NCI-H460 (cell line): ENCODE results near the gene OR7D2. TPM values are rescaled to one million over a fixed set of nuclear protein-coding genes. Genes with fewer than 3 reads are reported as not detected.
"Not testable (repeated sequence)": the region's sequence is repeated elsewhere in the genome, so short reads cannot be mapped to it uniquely, and the experiment has no call there.

Source experiments
- DNase-seq: peaks from one replicate; pipeline ENCODE4 v3.0.0-alpha.2; 2016; ENCODE audit warnings: low read depth; ENCODE audit errors: extremely low read depth
- total RNA-seq: library from RNA; depleted of rRNA; stranded (reverse); fragments of >200 nt; shearing (Covaris generic); gene quantifications from 2 replicates; pipeline ENCODE4 v1.2.3, GENCODE V29; 2014; rRNA removed

The OR7D2 gene
- total RNA-seq, 1 experiment from 2014 or later, result 0.05 TPM

- not testable (repeated sequence) for DNase-seq
Measured at GRCh38 chr19:9198044-9198443, 19.3 kb downstream of the OR7D2 start.

DNA sequence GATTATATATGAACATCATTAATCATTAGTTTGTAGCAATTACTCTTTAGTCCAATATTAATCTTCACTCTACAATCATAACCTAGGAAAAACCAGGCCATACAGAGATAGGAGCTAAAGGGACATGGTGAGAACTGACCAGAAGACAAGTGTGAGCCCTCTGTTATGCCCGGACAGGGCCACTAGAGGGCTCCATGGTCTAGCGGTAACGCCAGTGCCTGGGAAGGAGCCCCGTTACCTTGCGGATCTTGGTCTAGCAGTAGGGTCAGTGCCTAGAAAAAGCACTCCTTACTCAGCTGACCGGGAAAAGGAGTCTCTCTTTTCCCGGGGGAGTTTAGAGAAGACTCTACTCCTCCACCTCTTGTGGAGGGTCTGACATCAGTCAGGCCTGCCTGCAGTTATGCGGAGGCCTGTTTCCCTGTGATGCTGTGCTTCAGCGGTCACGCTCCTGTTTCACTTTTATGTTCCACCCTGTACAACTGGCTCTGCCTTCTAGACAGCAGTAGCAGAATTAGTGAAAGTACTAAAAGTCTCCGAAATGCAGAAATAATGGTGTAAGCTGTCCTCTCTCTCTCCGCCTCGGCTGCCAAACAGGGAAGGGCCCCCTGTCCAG lies 26.8 kb downstream of the OR7D2 start:
- DNase-seq, result peak; percentile 20

DNA sequence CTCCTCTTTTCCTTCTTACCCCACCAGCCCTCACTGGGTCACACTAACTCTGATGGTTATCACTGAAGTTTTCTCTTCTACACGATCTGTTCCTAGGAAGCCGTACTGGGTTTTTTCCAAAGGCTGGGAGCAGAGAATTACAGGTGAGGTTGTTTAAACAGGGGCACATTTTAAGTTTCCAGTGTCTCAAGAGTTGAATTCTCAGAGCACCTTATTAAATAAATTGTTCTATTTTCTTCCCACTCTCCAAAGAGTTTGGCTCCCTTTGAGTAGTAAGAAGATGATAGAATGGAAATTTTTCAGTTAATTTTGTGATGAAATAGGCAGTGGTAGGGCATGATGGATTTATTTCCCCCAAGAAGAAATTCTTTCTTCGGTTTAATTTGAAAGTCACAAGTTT lies 40.7 kb downstream of the OR7D2 start, which contains the start of gene OR7D4:
Gene OR7D4 (minus strand): TSS at position 101 of the 400 bp plus-strand sequence. CDS start 4,752 bp downstream, outside the sequence.
- DNase-seq, result no peak

Other genes with a start within 250 kb of the OR7D2 start
- under 0.01 TPM in 1 of 2 replicates, not detected in the other for gene MUC16, start 168.6 kb upstream of the OR7D2 start, total RNA-seq
- not detected in 2 replicates for gene OR1M1, start 91.9 kb upstream of the OR7D2 start, total RNA-seq
- gene OR7G2, start 71.5 kb upstream of the OR7D2 start, total RNA-seq, result not detected in 2 replicates
- gene OR7G1, start 63.2 kb upstream of the OR7D2 start, total RNA-seq, result not detected in 2 replicates
- gene OR7G3, start 52.0 kb upstream of the OR7D2 start, total RNA-seq, result not detected in 2 replicates
- gene ZNF317, start 38.6 kb upstream of the OR7D2 start, total RNA-seq, result 18.8 and 21.6 TPM in 2 replicates
- gene OR7D4, start 40.6 kb downstream of the OR7D2 start, total RNA-seq, result not detected in 2 replicates
- not detected in 2 replicates for gene OR7E24, start 72.0 kb downstream of the OR7D2 start, total RNA-seq
- 6.0 and 6.9 TPM in 2 replicates for gene ZNF699, start 130.9 kb downstream of the OR7D2 start, total RNA-seq
- 18.6 and 23.7 TPM in 2 replicates for gene ZNF559, start 145.2 kb downstream of the OR7D2 start, total RNA-seq
- 3.7 and 5.7 TPM in 2 replicates for gene ZNF177, start 184.0 kb downstream of the OR7D2 start, total RNA-seq